ENCODE results near the gene GTF2I.
A peak's percentile ranks its signal among the peaks of the same experiment; 100 is the strongest.
"Not testable (repeated sequence)": the region's sequence is repeated elsewhere in the genome, so short reads cannot be mapped to it uniquely, and the experiment has no call there.

Gene GTF2I

DNA sequence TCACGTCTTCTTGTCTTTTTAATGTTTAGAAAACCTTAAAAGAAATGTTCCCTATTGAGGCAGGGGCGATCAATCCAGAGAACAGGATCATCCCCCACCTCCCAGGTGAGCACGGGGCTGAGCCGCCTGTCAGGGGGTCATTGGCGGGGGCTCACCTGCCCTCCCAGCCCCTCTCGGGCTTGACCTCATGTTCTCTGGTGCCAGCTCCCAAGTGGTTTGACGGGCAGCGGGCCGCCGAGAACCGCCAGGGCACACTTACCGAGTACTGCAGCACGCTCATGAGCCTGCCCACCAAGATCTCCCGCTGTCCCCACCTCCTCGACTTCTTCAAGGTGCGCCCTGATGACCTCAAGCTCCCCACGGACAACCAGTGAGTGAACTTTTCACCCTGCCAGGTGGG, 121.5 kb downstream of the GTF2I start:
- DNase-seq (ENCODE audit: low read depth) = not testable (repeated sequence)

DNA sequence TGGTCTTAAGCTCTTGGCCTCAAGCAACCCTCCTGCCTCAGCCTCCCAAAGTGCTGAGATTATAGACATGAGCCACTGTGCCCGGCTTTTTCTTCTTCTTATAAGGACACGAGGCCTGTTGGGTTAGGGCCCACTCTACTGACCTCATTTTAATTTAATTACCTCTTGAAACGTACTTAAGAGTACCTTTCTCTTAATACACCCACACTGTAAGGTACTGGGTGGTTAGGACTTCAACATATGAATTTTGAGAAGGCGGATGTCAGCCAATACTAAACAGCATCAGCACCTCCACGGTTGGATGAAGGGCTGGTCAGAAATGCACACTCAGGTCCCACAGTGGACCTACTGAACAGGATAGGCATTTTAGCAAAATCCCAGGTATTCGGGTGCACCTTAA, 124.2 kb downstream of the GTF2I start:
- DNase-seq (ENCODE audit: low read depth) = not testable (repeated sequence)

DNA sequence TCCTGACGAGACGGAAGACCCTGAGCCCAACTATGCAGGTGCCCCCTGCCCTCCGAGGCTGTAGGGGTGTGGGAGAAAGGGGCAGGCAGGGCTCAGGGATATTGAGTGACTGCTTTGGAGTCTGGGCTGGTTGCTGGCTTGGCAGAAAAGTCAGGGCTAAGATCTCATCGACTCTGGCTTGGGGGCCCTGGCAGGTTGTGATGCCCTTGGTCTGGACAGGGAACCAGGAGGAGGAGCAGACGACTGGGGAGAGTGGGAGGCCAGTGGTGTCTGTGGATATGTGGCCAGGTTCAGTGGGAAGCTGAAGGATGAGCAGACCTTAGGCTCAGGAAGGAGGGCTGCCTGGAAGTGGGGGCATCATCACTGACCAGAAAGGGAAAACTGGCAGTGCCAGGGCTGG, 126.1 kb downstream of the GTF2I start:
- DNase-seq (ENCODE audit: low read depth) = not testable (repeated sequence)

DNA sequence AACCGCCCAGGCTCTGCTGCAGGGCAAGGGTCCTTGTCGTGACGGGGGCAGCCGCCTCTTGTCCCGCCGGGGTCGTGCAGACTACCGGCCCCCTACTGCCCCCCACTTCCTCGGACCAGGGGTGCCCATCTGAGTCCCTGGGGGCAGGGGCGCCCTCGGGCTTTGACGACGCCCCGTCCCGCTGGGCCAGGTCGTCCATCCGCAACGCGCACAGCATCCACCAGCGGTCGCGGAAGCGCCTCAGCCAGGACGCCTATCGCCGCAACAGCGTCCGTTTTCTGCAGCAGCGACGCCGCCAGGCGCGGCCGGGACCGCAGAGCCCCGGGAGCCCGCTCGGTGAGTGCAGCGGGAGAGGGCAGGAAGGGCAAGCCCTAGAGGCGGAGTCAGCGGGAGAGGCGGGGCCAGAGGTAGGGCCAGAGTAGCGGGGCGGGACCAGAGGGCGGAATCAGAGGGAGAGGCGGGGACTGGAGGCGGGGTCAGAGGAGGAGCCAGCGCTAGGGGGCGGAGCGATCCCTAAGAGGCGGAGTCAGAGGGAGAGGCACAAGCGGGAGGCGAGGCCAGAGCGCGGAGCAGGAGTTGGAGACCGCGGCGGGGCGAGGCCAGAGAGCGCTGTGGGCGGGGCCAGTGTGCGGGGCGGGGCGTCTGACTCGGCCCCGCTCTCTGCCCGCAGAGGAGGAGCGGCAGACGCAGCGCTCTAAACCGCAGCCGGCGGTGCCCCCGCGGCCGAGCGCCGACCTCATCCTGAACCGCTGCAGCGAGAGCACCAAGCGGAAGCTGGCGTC, 131.0 kb downstream of the GTF2I start:
- peak; percentile 93 for DNase-seq (ENCODE audit: low read depth)

DNA sequence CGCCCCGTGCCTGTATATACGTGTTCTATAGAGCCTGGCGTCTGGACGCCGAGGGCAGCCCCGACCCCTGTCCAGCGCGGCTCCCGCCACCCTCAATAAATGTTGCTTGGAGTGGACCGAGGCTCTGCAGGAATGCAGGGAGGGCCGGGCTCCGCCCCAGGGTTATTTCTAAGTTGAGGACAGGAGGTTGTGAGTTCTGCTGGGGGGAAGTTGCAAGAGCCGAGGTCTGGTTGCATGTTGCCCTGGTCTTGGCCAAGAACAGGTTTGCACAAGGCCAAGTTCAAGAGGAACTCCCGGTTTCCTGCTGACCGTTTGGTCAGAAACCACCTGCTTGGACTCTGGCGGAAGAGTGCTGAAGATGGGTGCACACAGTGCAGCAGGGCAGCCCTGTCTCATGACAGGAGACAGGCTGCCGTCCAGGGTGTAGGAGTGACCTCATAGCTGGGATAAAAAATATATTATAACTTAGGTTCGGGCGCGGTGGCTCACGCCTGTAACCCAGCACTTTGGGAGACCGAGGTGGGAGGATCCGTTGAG, 131.8 kb downstream of the GTF2I start:
- not testable (repeated sequence) for DNase-seq (ENCODE audit: low read depth)

DNA sequence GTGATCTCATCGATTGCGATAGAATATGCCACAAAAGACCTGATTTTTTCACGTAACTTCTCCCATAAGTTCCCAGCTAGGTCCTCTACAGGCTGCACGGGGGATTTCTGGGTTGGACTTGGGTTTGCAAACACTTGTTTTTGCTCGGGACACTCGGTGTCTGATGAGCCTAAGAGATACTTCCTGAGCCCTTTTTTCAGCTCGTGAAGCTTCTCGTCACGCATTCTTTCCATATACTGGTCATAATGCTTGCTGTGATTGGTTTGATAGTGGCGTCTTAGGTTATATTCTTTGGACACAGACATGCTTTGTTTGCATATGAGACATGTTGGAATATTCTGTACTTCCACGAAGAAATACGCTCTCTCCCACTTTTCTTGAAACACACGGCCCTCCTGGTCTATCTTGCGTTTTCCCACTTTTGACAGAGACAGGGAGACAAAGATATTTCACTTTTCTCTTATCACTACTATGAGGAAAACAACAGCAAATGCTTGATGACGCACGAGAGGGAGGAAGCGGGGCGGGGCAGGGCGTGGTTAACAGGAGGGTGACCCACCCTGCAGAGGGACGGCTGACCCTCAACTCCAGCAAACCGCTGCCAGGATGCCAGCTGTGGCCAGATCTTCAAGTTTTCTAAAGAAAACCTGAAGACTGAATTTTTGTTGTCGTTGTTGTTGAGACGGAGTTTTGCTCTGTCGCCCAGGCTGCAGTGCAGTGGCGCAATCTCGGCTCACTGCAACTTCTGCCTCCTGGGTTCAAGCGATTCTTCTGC, 140.5 kb downstream of the GTF2I start:
- not testable (repeated sequence) for DNase-seq (ENCODE audit: low read depth)

DNA sequence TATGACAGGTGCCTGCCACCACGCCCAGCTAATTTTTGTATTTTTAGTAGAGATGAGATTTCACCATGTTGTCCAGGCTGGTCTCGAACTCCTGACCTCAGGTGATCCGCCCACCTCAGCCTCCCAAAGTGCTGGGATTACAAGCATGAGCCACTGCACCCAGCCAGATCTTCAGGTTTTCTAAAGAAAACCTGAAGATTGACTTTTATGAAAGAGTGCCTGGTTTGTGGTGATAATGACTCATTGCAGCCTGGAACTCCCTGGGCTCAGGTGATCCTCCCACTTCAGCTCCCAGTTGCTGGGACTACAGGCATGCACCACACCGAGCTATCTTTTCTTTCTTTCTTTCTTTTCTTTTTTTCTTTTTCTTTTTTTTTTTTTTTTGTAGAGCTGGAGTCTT, 141.1 kb downstream of the GTF2I start:
- DNase-seq (ENCODE audit: low read depth) = not testable (repeated sequence)
